NOMO-1 treated with dmso at 0.1 percent for 144 hours (cell line): ENCODE results near the gene TERT.
"Not testable (repeated sequence)": the region's sequence is repeated elsewhere in the genome, so short reads cannot be mapped to it uniquely, and the experiment has no call there.

Experiments used
- DNase-seq: peaks from one replicate; lab custom pipeline; 2025; ENCODE audit not compliant: unreplicated experiment; lab: John Stamatoyannopoulos, UW

TERT gene

GRCh38 chr5:1279443-1280151, 15.3 kb downstream of the TERT start:
- DNase-seq = no peak

- no peak for DNase-seq
These were observed 16.0 kb downstream of the TERT start for GRCh38 chr5:1278656-1279442.

- no peak for DNase-seq
These were observed 16.7 kb downstream of the TERT start for GRCh38 chr5:1278216-1278615.

- no peak for DNase-seq
These were observed 17.1 kb downstream of the TERT start for GRCh38 chr5:1277781-1278180.

GRCh38 chr5:1277331-1277730, 17.5 kb downstream of the TERT start:
- DNase-seq = no peak

- no peak for DNase-seq
These were observed 17.9 kb downstream of the TERT start for GRCh38 chr5:1276930-1277329.

GRCh38 chr5:1275397-1276391, 19.2 kb downstream of the TERT start:
- not testable (repeated sequence) for DNase-seq

- DNase-seq = no peak
These were observed 20.4 kb downstream of the TERT start for GRCh38 chr5:1274471-1274870.

- DNase-seq = no peak
These were observed 21.1 kb downstream of the TERT start for GRCh38 chr5:1273745-1274144.

GRCh38 chr5:1272201-1272600, 22.7 kb downstream of the TERT start:
- DNase-seq = no peak

- DNase-seq = no peak
These were observed 23.6 kb downstream of the TERT start for GRCh38 chr5:1270933-1271914.

GRCh38 chr5:1270426-1270825, 24.4 kb downstream of the TERT start:
- DNase-seq = no peak

- DNase-seq = no peak
These were observed 26.2 kb downstream of the TERT start for GRCh38 chr5:1268666-1269065.

GRCh38 chr5:1268056-1268455, 26.8 kb downstream of the TERT start:
- no peak for DNase-seq

- DNase-seq = not testable (repeated sequence)
These were observed 27.4 kb downstream of the TERT start for GRCh38 chr5:1267464-1267863.

- no peak for DNase-seq
These were observed 28.1 kb downstream of the TERT start for GRCh38 chr5:1266791-1267190.

GRCh38 chr5:1265461-1266455, 29.1 kb downstream of the TERT start:
- no peak for DNase-seq

- DNase-seq = no peak
These were observed 29.8 kb downstream of the TERT start for GRCh38 chr5:1265026-1265425.

GRCh38 chr5:1264211-1264610, 30.7 kb downstream of the TERT start:
- DNase-seq = no peak
